GM19023 (cell line): ENCODE measurements around the gene DCUN1D3.
A peak's percentile ranks its signal among the peaks of the same experiment; 100 is the strongest.
"Not testable (repeated sequence)": the region's sequence is repeated elsewhere in the genome, so short reads cannot be mapped to it uniquely, and the experiment has no call there.

Experiments
- ATAC-seq: cut with Tn5 transposase; IDR thresholded peaks from one replicate; pipeline ENCODE4 v1.9.1; 2021; ENCODE audit warnings: mild to moderate bottlenecking, moderate library complexity; ENCODE audit not compliant: unreplicated experiment

Gene DCUN1D3

DNA sequence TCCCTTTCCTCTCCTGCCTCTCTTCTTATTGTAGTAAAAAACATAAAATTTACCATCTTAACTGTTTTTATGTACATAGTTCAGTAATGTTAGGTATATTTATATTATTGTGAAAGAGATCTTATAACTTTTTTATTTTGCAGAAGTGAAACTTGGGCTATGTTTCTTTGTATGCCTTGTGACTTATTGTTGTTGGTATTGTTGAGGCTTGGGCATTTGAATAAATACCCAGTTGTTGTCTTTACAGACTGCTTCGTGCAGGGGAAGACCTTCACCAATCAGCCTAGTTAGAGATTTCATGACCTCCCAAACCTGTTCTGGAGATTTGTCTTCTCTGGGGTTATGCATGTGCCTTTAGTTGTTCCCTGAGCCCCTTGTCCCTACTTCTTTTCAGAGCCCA, 61.9 kb downstream of the DCUN1D3 start:
- no peak for ATAC-seq

GRCh38 chr16:20833086-20833485, 67.1 kb downstream of the DCUN1D3 start:
- no peak for ATAC-seq

DNA sequence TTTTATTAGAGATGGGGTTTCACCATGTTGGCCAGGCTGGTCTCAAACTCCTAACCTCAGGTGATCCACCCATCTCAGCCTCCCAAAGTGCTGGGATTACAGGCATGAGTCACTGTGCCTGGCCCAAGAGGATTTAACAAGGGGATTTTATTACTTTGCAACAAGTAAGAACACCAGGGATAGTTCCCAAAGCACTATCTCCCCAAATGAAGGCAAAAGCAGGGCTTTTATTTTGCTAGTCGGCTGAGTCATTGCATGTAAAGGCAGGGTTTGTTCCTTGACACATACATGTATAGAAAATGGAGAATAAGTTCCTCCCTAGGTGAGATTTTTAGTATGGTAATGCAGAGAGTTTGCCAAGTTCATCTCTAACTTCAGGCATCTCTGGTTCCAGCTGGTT, 69.8 kb downstream of the DCUN1D3 start:
- ATAC-seq: no peak

DNA sequence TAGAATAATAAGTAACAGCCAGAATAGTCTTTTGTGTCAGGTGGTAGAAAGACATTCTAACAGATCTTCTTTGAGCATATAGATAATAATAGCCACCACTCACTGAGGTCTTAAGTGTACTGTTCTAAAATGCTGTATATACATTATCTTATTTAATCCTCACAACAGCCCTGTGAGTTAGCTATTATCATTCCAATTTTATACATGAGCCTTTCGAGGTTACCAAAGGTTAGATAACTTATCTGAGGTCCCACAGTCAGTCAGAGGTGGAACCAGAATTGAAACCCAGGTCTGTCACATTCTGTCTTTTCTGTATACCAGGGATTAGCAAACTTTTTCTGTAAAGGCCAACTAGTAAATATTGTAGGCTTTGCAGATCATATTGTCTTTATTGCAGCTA, 70.6 kb downstream of the DCUN1D3 start:
- no peak for ATAC-seq

- ATAC-seq: no peak
Observed at GRCh38 chr16:20826039-20826566, 74.1 kb downstream of the DCUN1D3 start.

- ATAC-seq: no peak
Observed at GRCh38 chr16:20822521-20823325, 77.4 kb downstream of the DCUN1D3 start.

DNA sequence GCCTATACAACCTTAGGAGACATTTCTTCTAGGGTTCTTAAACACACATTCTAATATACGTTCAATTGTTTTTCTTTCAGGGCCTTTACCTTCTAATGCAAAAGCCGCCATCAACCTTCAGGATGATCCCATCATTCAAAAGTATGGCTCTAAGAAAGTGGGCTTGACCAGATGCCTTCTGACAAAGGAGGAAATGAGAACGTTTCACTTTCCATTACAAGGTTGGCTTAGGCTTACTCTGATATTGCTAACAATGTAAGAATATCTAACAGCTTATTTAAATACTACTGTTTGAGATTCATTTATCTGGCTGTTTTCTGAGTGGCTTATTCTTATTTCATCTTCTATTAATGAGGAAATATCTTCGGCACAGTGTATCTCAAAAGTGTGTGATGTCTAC, 78.5 kb downstream of the DCUN1D3 start:
- ATAC-seq: no peak

GRCh38 chr16:20818929-20819585, 81.1 kb downstream of the DCUN1D3 start:
- ATAC-seq: no peak

- no peak for ATAC-seq
Observed at GRCh38 chr16:20814784-20815183, 85.4 kb downstream of the DCUN1D3 start.

- no peak for ATAC-seq
Observed at GRCh38 chr16:20812510-20812909, 87.6 kb downstream of the DCUN1D3 start.

- ATAC-seq: no peak
Observed at GRCh38 chr16:20811889-20812439, 88.2 kb downstream of the DCUN1D3 start.

GRCh38 chr16:20807862-20808261, 92.3 kb downstream of the DCUN1D3 start:
- no peak for ATAC-seq

- peak; percentile 83 for ATAC-seq
Observed at GRCh38 chr16:20806168-20807050, 93.7 kb downstream of the DCUN1D3 start, which contains the start of the genes ERI2 and REXO5. Gene ERI2, minus strand, starts transcription at chr16:20806472. Its CDS starts 42 bp downstream, at chr16:20806430. Gene REXO5, plus strand, starts transcription at chr16:20806527. Its CDS starts 427 bp downstream, at chr16:20806954.

DNA sequence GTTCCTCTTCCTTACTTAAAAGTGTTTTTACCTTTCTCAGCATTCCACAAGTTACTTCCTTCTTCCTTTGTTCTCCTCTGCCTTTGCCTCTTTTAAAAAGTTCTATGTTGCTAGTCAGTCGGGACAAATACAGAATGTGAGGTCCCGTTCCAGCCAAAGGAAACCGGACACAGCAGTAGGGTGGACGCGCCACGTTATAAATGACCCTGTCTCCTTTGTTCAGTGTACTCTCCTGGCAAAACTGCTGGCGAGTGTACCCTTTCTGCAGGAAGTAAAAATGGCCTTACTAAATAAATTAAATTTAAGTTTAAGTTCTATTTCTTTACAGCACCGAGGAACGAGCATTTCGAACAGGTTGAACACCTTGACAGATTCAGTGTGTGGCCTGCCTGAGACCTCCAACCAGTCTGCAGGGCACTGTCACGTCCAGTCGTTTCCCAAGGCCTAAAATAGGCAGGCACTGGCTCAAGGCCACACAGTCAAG, 94.4 kb downstream of the DCUN1D3 start:
- ATAC-seq: not testable (repeated sequence)
